ENCODE measurements around the gene RNF123. TPM values are rescaled to one million over a fixed set of nuclear protein-coding genes. Genes with fewer than 3 reads are reported as not detected.

The RNF123 gene
- total RNA-seq, 1 experiment from 2014 or later, result 47.1 TPM

DNA sequence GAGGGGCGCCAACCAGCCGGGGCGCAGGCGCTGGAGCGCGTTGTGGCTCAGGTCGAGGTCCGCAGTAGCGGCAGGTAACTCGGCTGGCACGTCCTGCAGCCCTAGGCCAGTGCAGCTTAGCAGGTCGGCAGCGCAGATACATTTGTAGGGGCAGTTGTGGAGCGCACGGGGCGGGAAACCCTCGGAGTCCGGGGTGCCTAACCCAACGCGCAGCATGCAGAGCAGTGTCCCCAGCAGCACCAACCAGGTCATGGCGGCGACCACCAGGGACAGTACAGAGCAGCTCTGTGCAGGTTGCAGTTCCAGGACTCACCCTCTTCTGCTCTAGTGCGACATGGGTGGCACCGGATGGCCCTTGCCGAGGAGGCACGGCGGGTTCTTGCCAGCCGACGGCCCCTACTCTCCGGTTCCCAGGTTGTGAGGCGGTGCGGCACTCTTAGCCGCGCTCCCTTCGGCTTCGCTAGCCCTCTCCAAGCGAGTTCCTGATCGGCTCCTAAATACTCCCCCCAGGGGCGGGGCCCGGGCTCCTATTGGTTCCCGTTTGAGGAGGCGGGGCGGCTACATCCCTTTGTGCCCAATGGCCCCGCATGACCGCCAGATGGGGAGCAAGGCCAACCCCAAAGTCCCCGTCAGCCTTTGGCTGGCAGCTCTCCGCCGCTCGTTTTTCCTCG is 30.0 kb downstream of the RNF123 start, which contains the start of gene AMIGO3 (continued):
- TF ChIP-seq, protein P1, sequence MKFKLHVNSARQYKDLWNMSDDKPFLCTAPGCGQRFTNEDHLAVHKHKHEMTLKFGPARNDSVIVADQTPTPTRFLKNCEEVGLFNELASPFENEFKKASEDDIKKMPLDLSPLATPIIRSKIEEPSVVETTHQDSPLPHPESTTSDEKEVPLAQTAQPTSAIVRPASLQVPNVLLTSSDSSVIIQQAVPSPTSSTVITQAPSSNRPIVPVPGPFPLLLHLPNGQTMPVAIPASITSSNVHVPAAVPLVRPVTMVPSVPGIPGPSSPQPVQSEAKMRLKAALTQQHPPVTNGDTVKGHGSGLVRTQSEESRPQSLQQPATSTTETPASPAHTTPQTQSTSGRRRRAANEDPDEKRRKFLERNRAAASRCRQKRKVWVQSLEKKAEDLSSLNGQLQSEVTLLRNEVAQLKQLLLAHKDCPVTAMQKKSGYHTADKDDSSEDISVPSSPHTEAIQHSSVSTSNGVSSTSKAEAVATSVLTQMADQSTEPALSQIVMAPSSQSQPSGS (CRISPR knock-in tag; IDR thresholded peaks at IDR 0.05; ENCODE audit: borderline replicate concordance, low read depth), result no peak
- TF ChIP-seq TEAD1 (CRISPR knock-in tag; IDR thresholded peaks at IDR 0.05) (no peak; the same call in 1 of the 2 replicates), ZNF219 (CRISPR knock-in tag; IDR thresholded peaks at IDR 0.05; ENCODE audit: borderline replicate concordance) (no peak), ZNF416 (CRISPR knock-in tag; IDR thresholded peaks at IDR 0.05) (peak; percentile 93; the same call in 1 of the 2 replicates), FOXJ3 (CRISPR knock-in tag; IDR thresholded peaks at IDR 0.05; ENCODE audit: borderline replicate concordance) (no peak), OVOL2 (CRISPR knock-in tag; IDR thresholded peaks at IDR 0.05; ENCODE audit: borderline replicate concordance) (peak; percentile 38; the same call in 1 of the 2 replicates), ZNF671 (CRISPR knock-in tag; IDR thresholded peaks at IDR 0.05) (peak; percentile 65; the same call in 1 of the 2 replicates), ATF1 (CRISPR knock-in tag; IDR thresholded peaks at IDR 0.05) (peak; percentile 82; the same call in 1 of the 2 replicates), PRRX2 (CRISPR knock-in tag; IDR thresholded peaks at IDR 0.05) (peak; percentile 62; the same call in 1 of the 2 replicates), ZBTB21 (CRISPR knock-in tag; IDR thresholded peaks at IDR 0.05; ENCODE audit: borderline replicate concordance) (no peak; the same call in 1 of the 2 replicates), SMAD3 (CRISPR knock-in tag; IDR thresholded peaks at IDR 0.05; ENCODE audit: borderline replicate concordance) (0 out of 2 replicates have a peak, but pooled peaks have one; percentile 70), NFATC4 (CRISPR knock-in tag; IDR thresholded peaks at IDR 0.05) (peak; percentile 91), CREB1 (CRISPR knock-in tag; IDR thresholded peaks at IDR 0.05) (peak; percentile 62; the same call in 1 of the 2 replicates), EMX1 (CRISPR knock-in tag; IDR thresholded peaks at IDR 0.05) (peak; percentile 67; the same call in 1 of the 2 replicates), ZNF396 (CRISPR knock-in tag; IDR thresholded peaks at IDR 0.05; ENCODE audit: borderline replicate concordance) (no peak), NFYB (CRISPR knock-in tag; conservative IDR thresholded peaks at IDR 0.05; ENCODE audit: low read depth) (peak; percentile 51), TP53 (CRISPR knock-in tag; IDR thresholded peaks at IDR 0.05) (peak; percentile 73), ZNF121 (CRISPR knock-in tag; IDR thresholded peaks at IDR 0.05) (no peak)
- TF ChIP-seq, protein P2, sequence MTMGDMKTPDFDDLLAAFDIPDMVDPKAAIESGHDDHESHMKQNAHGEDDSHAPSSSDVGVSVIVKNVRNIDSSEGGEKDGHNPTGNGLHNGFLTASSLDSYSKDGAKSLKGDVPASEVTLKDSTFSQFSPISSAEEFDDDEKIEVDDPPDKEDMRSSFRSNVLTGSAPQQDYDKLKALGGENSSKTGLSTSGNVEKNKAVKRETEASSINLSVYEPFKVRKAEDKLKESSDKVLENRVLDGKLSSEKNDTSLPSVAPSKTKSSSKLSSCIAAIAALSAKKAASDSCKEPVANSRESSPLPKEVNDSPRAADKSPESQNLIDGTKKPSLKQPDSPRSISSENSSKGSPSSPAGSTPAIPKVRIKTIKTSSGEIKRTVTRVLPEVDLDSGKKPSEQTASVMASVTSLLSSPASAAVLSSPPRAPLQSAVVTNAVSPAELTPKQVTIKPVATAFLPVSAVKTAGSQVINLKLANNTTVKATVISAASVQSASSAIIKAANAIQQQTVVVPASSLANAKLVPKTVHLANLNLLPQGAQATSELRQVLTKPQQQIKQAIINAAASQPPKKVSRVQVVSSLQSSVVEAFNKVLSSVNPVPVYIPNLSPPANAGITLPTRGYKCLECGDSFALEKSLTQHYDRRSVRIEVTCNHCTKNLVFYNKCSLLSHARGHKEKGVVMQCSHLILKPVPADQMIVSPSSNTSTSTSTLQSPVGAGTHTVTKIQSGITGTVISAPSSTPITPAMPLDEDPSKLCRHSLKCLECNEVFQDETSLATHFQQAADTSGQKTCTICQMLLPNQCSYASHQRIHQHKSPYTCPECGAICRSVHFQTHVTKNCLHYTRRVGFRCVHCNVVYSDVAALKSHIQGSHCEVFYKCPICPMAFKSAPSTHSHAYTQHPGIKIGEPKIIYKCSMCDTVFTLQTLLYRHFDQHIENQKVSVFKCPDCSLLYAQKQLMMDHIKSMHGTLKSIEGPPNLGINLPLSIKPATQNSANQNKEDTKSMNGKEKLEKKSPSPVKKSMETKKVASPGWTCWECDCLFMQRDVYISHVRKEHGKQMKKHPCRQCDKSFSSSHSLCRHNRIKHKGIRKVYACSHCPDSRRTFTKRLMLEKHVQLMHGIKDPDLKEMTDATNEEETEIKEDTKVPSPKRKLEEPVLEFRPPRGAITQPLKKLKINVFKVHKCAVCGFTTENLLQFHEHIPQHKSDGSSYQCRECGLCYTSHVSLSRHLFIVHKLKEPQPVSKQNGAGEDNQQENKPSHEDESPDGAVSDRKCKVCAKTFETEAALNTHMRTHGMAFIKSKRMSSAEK (CRISPR knock-in tag; IDR thresholded peaks at IDR 0.05; ENCODE audit: borderline replicate concordance), result peak; percentile 56; the same call in 1 of the 2 replicates
- TF ChIP-seq, protein P3, sequence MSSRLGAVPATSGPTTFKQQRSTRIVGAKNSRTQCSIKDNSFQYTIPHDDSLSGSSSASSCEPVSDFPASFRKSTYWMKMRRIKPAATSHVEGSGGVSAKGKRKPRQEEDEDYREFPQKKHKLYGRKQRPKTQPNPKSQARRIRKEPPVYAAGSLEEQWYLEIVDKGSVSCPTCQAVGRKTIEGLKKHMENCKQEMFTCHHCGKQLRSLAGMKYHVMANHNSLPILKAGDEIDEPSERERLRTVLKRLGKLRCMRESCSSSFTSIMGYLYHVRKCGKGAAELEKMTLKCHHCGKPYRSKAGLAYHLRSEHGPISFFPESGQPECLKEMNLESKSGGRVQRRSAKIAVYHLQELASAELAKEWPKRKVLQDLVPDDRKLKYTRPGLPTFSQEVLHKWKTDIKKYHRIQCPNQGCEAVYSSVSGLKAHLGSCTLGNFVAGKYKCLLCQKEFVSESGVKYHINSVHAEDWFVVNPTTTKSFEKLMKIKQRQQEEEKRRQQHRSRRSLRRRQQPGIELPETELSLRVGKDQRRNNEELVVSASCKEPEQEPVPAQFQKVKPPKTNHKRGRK (CRISPR knock-in tag; IDR thresholded peaks at IDR 0.05; ENCODE audit: borderline replicate concordance), result no peak
- TF ChIP-seq, protein P4, sequence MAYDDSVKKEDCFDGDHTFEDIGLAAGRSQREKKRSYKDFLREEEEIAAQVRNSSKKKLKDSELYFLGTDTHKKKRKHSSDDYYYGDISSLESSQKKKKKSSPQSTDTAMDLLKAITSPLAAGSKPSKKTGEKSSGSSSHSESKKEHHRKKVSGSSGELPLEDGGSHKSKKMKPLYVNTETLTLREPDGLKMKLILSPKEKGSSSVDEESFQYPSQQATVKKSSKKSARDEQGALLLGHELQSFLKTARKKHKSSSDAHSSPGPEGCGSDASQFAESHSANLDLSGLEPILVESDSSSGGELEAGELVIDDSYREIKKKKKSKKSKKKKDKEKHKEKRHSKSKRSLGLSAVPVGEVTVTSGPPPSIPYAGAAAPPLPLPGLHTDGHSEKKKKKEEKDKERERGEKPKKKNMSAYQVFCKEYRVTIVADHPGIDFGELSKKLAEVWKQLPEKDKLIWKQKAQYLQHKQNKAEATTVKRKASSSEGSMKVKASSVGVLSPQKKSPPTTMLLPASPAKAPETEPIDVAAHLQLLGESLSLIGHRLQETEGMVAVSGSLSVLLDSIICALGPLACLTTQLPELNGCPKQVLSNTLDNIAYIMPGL (CRISPR knock-in tag; IDR thresholded peaks at IDR 0.05), result peak; percentile 83
- TF ChIP-seq, protein P5, sequence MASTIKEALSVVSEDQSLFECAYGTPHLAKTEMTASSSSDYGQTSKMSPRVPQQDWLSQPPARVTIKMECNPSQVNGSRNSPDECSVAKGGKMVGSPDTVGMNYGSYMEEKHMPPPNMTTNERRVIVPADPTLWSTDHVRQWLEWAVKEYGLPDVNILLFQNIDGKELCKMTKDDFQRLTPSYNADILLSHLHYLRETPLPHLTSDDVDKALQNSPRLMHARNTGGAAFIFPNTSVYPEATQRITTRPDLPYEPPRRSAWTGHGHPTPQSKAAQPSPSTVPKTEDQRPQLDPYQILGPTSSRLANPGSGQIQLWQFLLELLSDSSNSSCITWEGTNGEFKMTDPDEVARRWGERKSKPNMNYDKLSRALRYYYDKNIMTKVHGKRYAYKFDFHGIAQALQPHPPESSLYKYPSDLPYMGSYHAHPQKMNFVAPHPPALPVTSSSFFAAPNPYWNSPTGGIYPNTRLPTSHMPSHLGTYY (CRISPR knock-in tag; IDR thresholded peaks at IDR 0.05), result peak; percentile 5; the same call in 1 of the 2 replicates
- TF ChIP-seq, protein P6, sequence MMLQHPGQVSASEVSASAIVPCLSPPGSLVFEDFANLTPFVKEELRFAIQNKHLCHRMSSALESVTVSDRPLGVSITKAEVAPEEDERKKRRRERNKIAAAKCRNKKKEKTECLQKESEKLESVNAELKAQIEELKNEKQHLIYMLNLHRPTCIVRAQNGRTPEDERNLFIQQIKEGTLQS (CRISPR knock-in tag; conservative IDR thresholded peaks at IDR 0.05), result no peak
- TF ChIP-seq, protein P7, sequence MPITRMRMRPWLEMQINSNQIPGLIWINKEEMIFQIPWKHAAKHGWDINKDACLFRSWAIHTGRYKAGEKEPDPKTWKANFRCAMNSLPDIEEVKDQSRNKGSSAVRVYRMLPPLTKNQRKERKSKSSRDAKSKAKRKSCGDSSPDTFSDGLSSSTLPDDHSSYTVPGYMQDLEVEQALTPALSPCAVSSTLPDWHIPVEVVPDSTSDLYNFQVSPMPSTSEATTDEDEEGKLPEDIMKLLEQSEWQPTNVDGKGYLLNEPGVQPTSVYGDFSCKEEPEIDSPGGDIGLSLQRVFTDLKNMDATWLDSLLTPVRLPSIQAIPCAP (CRISPR knock-in tag; IDR thresholded peaks at IDR 0.05), result peak; percentile 32; the same call in 1 of the 2 replicates
- TF ChIP-seq, protein P8, sequence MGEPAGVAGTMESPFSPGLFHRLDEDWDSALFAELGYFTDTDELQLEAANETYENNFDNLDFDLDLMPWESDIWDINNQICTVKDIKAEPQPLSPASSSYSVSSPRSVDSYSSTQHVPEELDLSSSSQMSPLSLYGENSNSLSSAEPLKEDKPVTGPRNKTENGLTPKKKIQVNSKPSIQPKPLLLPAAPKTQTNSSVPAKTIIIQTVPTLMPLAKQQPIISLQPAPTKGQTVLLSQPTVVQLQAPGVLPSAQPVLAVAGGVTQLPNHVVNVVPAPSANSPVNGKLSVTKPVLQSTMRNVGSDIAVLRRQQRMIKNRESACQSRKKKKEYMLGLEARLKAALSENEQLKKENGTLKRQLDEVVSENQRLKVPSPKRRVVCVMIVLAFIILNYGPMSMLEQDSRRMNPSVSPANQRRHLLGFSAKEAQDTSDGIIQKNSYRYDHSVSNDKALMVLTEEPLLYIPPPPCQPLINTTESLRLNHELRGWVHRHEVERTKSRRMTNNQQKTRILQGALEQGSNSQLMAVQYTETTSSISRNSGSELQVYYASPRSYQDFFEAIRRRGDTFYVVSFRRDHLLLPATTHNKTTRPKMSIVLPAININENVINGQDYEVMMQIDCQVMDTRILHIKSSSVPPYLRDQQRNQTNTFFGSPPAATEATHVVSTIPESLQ (CRISPR knock-in tag; IDR thresholded peaks at IDR 0.05), result no peak
